H54 (cell line): ENCODE results near the gene GJA3.
A peak's percentile ranks its signal among the peaks of the same experiment; 100 is the strongest.

ENCODE experiments used
- DNase-seq: peaks from one replicate; pipeline ENCODE4 v3.0.0; 2011; ENCODE audit warnings: low spot score, mixed read lengths; ENCODE audit not compliant: insufficient read length
- FAIRE-seq: peaks from 3 replicates; lab custom pipeline; 2011; peaks lifted over from hg19 to GRCh38; lab: Jason Lieb, UNC
- POLR2A ChIP-seq: IDR thresholded peaks from 2 replicates; pipeline ENCODE4 v1.6.1; 2011; ENCODE audit warnings: low read depth, mild to moderate bottlenecking, low read length

Gene GJA3

DNA sequence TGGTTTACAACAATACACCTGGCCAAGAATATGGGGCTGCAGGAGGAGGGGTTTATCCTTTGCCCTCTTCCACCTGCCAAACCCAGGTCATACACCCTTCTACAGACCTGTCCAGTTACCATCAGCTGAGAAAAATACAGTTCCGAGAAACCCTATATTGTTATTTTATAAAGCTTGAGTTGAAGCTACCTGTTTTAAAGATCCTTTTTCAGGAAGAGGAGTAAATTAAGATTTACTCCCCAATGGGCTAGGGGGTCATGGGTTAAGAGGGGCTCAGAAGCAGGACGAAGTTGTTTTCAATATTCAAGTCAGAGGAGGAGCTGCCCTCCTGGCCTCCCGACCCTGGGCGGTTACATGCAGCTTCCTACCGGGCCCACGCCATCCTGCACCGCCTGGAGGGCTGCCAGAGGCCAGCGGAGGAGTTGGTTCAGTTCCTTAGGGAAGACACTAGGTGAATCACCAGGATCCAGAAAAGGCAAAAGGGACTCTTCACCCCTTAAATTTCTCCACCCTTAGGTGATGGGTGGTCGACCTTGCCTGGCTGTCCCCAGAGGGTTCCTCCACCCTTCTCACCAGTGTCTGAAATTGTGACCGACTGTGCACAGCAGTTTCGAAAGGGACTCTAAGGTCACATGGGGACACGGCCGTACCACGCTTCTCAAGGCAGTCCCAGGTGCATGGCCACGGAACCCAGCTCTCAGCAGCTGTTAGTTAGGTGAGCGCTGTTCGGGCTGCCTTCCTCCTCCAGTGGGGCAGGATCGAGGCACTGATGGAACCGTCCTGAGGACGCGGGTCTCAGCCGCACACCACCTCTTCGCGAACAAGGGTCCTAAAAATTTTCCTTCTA lies 30.7 kb upstream of the GJA3 start:
- FAIRE-seq (no peak), DNase-seq (no peak)
- no peak for TF ChIP-seq POLR2A

GRCh38 chr13:20190481-20191310 lies 29.8 kb upstream of the GJA3 start:
- peak; percentile 43 for FAIRE-seq
- peak; percentile 75 for DNase-seq

GRCh38 chr13:20190076-20190475 lies 29.2 kb upstream of the GJA3 start:
- FAIRE-seq, result no peak
- DNase-seq, result no peak
- no peak for TF ChIP-seq POLR2A

More at GRCh38 chr13:20190481-20191310, 29.8 kb upstream of the GJA3 start:
- no peak for TF ChIP-seq POLR2A

- no peak for DNase-seq
- TF ChIP-seq POLR2A, result no peak
- FAIRE-seq, result no peak
Measured at GRCh38 chr13:20188667-20189553, 28.1 kb upstream of the GJA3 start.

- no peak for DNase-seq
- no peak for FAIRE-seq
- no peak for TF ChIP-seq POLR2A
Measured at GRCh38 chr13:20186771-20187170, 25.9 kb upstream of the GJA3 start.

- no peak for TF ChIP-seq POLR2A
- DNase-seq (no peak), FAIRE-seq (no peak)
Measured at GRCh38 chr13:20185366-20186056, 24.7 kb upstream of the GJA3 start.

GRCh38 chr13:20182231-20182846 lies 21.5 kb upstream of the GJA3 start:
- FAIRE-seq, result no peak
- peak; percentile 56 for DNase-seq
- no peak for TF ChIP-seq POLR2A

DNA sequence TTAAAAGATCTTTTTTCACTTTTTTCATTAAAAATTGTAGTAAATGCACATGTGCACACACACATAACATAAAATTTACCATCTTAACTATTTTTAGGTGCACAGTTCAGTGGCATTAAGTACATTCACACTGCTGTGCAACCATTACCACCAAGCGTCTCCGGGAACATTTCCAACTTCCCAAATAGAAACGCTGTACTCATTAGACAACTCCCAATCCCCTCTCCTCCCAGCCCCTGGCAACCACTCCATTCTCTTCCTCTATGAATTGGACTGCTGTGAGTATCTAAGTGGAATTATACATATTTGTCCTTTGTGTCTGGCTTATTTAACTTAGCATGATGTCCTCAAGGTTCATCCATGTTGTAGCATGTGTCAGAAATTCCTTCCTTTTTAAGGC lies 20.3 kb upstream of the GJA3 start:
- FAIRE-seq (no peak), DNase-seq (no peak)
- no peak for TF ChIP-seq POLR2A

DNA sequence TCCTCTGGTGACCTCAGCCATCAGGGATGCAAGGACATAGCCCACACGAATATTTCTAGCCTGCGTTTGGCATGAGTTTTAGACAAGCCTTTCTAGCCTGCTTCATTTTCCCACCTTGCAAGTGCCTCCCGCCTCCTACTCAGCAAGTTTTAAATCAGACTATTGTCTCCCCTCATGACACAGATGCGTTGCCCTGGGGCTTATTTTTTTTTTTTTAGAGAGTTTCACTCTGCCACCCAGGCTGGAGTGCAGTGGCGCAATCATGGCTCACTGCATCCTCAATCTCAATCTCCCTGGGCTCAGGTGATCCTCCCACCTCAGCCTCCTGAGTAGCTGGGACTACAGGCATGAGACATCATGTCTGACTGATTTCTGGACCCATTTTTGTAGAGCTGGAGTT lies 17.3 kb upstream of the GJA3 start:
- no peak for TF ChIP-seq POLR2A
- FAIRE-seq (no peak), DNase-seq (no peak)

- FAIRE-seq (no peak), DNase-seq (no peak)
- no peak for TF ChIP-seq POLR2A
Measured at GRCh38 chr13:20177049-20177831, 16.4 kb upstream of the GJA3 start.

DNA sequence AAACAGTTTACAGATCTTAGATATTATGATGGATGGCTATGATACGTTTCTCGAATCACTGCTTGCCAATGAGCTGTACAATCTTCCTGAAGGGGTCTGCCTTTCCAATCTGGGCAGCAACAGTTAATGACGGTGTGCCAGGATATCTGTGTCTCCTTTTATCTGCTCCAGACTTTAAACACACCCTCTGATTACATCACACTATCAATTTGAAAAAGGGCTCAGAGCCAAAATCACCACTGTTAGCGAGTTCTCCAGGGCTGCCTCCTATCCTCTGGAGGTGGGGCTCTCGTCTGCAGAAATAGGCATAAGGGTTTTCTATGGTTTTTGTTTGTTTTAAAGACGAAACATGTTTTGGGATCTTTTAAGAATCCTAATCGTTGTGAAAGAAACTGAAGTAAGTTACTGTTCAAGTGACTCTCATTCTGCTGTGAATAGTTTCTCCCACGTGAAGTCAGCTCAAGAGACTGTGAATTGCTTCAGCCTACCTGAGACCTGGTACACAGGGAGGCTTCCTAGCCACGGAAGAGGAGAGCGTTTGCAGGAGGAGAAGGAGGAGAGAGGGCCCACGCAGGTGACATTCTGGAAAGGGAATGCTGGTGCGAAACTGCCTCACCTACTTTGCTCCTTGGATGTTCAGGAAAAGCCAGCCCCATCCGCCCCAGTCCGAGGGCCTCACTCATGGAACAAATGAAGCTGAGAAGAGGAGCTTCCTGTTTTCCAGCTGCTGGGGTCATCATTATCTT lies 15.2 kb upstream of the GJA3 start:
- FAIRE-seq, result no peak

GRCh38 chr13:20175406-20175794 lies 14.5 kb upstream of the GJA3 start:
- TF ChIP-seq POLR2A, result no peak
- FAIRE-seq, result no peak
- DNase-seq, result no peak

More for the DNA sequence above, 15.2 kb upstream of the GJA3 start:
- no peak for DNase-seq
- no peak for TF ChIP-seq POLR2A
